Measurements from ENCODE around the gene ITGB4. TPM values are rescaled to one million over a fixed set of nuclear protein-coding genes. Genes with fewer than 3 reads are reported as not detected.

ITGB4 gene
- total and polyA plus RNA-seq, 2 of the 13 experiments (the other 11 are each of a cell fraction or from before 2014, with no cell fraction given), result 6.9 to 14.5 TPM

GRCh38 chr17:75754378-75755204, 33.3 kb downstream of the ITGB4 start (continued):
- TF ChIP-seq ARNT (IDR thresholded peaks at IDR 0.05) (no peak), KDM5B (CRISPR knock-in tag; IDR thresholded peaks at IDR 0.05; ENCODE audit: borderline replicate concordance) (peak; percentile 95), ZBTB10 (CRISPR knock-in tag; IDR thresholded peaks at IDR 0.05; ENCODE audit: borderline replicate concordance) (no peak), PRDM4 (CRISPR knock-in tag; IDR thresholded peaks at IDR 0.05; ENCODE audit: borderline replicate concordance) (0 out of 2 replicates have a peak, but pooled peaks have one; percentile 7), TCF7 (IDR thresholded peaks at IDR 0.05; ENCODE audit: low read depth) (no peak), TARDBP (CRISPR knock-in tag; IDR thresholded peaks at IDR 0.05) (peak; percentile 80; the same call in 1 of the 2 replicates), ZBTB39 (CRISPR knock-in tag; IDR thresholded peaks at IDR 0.05) (no peak; the same call in 1 of the 2 replicates), JARID2 (CRISPR knock-in tag; IDR thresholded peaks at IDR 0.05; ENCODE audit: insufficient replicate concordance) (no peak), ZFP1 (CRISPR knock-in tag; IDR thresholded peaks at IDR 0.05) (no peak), XBP1 (CRISPR knock-in tag; IDR thresholded peaks at IDR 0.05) (no peak), JDP2 (CRISPR knock-in tag; IDR thresholded peaks at IDR 0.05; ENCODE audit: borderline replicate concordance) (no peak), ZNF770 (CRISPR knock-in tag; IDR thresholded peaks at IDR 0.05) (no peak), NR2F6 (IDR thresholded peaks at IDR 0.05) (0 out of 2 replicates have a peak, but pooled peaks have one; percentile 20), NR2F6 (CRISPR knock-in tag; IDR thresholded peaks at IDR 0.05) (peak; percentile 60), ZGPAT (CRISPR knock-in tag; IDR thresholded peaks at IDR 0.05) (no peak; the same call in none of the 2 replicates), ZNF740 (CRISPR knock-in tag; IDR thresholded peaks at IDR 0.05) (no peak), ASH2L (IDR thresholded peaks at IDR 0.05; ENCODE audit: insufficient read length, low read depth, low read length) (no peak), ZNF841 (CRISPR knock-in tag; IDR thresholded peaks at IDR 0.05; ENCODE audit: borderline replicate concordance) (no peak)
